HG02623 (cell line): Measurements from ENCODE around the gene GIGYF2.

Experiments
- ATAC-seq: cut with Tn5 transposase; IDR thresholded peaks from one replicate; pipeline ENCODE4 v1.9.1; 2021; ENCODE audit warnings: moderate library complexity; ENCODE audit not compliant: unreplicated experiment

GIGYF2 gene

DNA sequence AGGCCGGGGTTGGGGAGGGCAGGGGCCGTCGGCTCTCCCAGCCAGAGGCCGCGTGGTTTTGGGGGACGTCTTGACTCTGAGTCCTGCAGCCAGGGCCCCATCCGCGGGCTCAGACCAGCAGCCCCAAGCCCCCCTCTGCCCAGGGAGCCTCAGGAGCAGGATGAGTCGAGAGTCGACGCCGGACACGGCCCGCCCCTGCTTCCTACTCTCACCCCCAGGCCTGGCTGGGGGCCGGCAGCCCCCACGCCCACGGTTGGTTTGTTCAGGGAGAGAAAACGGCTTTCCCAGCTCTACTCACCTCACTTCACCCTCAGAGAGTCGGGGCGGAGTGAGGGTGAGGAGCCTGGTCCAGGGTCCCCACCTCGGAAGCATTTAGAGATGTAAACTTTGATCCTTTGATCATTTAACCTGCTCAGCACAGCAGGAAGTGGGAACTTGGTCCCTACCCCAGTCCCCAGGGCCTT lies 179.9 kb downstream of the GIGYF2 start:
- ATAC-seq: no peak

DNA sequence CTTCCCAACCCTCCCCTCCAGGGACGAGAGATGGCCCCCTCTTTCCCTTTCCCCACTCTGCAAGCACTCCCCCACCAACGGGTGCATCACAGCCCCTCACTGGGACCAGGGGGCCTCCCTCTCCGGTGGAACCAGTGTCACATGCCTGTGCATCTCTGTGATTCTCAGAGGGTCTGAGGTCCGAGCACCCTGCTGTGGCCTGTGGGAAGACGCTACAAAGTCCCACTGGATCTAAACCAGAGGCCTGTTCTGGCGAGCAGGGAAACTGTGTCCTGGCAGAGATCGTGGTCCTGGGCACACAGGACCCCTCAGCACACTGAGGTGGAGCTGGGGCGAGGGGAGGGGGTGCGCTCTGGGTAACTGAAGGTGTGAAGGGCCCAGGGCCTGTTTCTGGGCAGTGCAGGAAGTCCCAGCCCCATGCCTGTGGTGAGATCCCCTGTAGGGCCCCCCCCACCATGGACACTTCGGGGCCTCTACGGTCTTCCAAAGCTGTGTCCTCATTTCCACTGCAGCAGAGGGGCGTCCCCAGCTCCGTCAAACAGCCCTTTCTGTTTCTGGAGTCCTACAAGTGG lies 180.9 kb downstream of the GIGYF2 start:
- no peak for ATAC-seq

DNA sequence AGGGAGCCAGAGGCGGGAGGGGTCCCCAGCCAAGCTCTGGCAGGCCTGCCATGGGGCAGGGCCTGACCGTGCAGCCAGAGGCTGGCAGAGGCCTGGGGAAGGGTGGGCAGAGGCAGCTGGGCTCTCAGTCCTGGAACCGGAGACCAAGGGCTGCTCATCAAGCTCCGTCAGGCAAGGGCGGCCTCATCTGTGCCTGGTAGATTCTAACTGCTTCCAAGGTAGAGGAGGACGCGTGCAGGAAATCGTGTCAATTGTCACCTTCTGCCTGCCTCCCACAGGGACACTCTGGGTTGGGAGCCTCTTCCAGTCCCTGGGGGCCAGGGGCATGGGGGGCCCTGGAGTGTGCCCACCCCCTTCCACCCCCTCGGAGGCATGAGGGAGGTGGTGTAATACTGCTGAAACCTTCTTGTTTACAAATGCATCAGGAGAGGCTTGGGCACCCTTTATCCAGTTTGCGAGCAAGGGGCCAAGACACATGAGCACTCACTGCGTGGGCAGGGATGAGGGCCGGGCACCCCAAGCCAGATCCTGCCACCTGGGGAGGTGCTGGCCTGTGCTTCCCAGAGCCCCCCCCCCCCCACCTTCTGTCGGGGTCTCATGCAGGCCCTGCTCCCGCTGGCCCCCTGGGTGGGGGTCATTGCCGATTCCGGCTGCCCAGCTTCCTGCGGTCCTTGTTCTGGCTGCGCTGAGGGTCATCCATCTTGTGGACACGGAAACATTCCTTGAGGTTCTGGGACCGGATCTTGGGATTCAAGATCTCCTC lies 181.9 kb downstream of the GIGYF2 start:
- no peak for ATAC-seq

DNA sequence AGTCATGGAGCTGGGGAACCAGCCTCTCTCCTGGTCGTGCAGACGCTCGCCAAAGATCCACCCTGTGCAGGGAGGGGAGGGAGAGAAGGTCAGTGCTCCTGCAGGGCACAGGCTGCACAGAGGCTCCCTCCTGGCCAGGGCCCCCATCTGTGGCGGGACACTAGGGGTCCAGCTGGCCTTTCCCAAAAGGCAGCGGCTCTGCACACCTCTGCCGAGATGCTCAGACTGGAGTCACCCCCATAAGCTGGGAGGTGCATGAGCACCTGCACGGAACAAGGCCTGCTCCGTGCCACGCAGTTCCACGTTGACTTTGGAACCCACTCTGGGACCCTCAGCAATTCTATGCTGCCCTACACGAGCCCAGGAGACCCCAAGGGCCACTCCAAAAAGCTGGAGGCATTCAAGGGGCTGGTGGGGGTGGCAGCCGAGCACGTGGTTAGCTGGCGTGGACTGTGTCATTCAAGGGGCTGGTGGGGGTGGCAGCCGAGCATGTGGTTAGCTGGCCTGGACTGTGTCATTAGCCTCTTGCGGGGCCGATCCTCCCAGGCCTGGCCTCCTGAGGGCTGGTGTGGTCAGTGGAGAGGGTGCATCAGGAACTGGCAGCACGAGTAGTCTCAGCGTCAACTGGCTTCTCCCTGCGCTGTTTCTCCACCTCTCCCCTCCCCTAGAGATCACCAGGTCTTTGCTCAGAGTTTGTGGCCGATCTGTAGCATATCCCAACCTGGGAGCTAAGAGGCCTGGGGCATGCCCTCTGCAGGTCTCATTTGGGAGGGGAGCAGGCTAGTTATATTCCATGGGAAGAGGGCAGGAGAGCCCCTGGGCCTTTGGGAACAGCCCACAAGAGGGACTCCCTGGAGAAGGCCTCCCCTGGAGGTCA lies 182.7 kb downstream of the GIGYF2 start:
- ATAC-seq: no peak

DNA sequence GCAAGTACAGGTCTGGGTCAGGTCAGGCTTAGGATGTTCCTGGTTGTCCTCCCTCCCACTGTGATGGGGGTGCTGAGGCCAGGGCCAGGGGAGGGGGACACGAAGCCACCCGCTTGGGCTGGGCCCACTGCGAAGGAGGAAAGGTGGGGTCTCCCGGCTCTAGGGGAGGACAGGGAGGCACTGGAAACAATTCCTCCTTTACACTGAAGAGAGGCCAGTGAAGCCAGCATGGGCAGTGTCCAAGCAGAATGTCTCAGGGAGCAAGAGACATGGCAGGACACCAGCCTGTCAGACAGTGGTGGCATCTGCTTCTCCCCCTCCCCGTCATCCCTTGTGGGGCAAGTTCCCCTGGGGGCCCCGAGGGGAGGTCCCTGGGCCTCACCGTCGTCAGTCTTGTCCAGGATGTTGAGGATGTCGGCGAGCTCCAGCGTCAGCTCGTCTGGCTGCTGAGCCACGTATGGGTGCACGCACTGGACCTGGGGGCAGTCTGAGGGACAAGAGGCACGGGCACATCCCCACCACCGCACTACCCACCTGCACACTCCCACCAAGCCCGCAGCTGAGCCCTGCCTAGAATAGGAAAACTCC lies 183.7 kb downstream of the GIGYF2 start:
- no peak for ATAC-seq

DNA sequence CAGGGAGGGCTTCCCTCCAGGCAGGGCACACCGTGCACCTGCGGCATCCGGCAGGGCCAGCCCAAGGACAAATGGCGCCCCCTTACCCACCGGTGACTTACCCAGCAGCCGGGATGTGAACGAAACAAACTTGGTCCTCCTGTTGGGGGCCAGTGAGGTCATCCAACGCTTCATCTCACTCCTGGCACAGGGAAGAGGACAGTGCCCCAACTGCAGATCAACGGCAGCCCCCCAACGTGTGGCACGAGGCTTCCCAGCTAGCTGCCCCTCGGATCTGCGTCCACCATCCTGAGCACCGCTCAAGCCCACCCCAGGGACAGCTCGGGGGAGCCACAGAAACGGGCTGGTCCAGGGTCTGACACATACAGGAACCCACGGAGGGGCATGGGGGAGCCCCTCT lies 185.0 kb downstream of the GIGYF2 start:
- ATAC-seq: no peak

DNA sequence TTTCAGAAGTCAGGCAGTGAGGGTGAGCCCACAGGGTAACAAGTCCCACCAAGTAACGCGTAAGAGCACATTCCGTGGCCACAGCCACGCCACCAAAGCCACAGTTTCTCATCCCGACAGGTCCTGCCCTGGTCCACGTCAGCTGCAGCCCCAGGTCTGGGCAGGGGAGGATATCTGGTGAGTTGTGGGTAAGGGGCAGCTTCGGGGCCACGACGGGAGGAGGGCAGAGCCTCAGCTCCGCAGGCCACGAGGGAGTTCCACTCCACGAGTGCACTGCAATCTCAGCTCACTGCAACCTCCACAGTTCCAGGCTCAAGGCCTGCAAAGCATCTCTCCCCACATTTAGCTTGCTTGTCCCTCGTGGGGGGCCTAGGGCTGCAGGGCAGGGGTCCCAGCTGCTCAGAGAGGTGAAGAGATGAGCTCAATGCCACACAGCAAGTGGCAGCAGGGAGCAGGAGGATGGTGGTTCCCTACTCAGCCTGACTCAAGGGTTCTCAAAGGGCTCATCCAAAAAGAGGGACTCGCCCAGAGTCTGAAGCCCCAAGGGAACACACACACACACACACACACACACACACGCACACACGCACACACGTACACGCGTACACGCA lies 185.5 kb downstream of the GIGYF2 start:
- no peak for ATAC-seq

DNA sequence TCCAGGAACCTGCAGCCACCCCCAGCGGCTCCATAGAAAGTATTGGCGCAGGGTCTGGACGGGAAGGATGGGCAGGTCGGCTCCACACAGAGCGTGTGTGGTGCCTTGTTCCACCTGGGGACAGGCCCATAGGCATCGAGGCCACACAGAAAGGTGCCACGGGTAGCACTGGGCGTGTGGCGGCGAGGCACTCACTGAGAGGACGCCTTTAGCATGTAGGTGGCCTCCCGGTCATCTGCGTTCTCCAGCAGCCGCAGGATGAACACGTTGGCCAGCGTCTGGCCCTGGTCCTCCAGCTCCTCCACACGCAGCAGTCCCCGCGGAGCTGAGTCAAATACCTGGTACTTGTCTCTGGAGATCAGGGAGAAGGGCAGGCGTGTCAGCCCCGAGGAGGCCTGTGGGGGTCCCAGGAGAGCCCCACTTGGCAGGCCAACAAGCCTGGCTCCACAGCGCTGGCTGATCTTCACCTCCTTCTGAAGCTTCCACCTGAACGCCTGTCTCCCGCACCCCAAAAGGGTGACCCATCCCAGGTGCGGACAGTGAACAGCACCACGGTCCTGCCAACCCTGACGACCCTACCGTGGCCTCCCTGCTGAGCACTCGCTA lies 186.1 kb downstream of the GIGYF2 start:
- ATAC-seq: no peak

DNA sequence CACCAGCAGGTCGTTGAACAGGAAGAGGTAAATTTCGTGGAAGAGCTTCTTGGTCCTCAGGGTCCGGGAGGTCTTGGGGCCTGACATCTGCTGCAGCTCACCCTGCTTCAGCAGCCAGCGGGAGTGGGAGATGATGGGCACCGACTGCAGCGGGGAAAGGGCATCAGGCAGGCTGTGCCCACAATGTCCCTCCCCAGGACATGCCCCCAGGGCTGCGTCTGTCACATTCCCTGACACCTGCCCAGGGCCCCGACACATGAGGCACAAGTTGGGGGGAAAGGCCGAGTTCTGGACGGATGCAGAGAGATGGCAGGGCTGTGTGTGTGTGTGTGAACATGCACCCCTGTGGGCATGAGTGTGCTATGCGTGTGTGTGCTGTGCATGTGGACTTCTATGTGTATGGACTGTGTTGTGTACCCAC lies 186.9 kb downstream of the GIGYF2 start:
- no peak for ATAC-seq

DNA sequence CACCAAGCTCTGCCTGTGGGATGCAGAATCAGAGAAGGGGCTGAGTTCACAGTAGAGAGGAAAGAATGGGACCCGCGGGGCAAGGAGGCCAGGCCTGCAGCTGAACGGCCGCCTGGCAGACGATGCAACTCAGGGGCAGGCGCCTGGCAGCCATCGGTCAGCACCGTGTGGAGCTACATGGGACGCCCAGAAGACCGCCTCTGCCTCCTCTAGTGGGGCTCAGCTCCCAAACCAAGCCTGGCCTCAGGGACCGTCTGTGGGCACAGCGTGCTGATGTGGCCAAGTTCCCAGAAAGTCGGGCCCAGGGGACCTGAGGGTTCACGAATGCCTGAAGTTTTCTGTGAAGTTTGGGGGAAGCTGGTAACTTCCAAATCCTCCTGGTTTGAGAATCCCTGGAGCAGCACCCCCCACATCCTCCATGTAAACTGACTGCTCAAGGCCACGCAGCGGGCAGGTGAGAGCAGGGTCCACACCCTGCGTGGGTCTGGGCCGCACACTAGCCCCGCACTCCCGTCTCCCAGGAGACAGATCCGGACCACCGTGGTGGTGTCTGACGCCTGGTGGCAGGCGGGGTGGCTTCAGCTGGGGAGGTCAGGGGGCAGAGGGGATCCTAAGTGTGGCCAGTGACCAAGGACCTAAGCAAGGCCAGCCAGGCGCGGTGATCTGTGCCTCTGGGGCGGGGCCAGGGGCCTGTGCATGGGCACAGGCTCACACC lies 187.6 kb downstream of the GIGYF2 start:
- no peak for ATAC-seq

DNA sequence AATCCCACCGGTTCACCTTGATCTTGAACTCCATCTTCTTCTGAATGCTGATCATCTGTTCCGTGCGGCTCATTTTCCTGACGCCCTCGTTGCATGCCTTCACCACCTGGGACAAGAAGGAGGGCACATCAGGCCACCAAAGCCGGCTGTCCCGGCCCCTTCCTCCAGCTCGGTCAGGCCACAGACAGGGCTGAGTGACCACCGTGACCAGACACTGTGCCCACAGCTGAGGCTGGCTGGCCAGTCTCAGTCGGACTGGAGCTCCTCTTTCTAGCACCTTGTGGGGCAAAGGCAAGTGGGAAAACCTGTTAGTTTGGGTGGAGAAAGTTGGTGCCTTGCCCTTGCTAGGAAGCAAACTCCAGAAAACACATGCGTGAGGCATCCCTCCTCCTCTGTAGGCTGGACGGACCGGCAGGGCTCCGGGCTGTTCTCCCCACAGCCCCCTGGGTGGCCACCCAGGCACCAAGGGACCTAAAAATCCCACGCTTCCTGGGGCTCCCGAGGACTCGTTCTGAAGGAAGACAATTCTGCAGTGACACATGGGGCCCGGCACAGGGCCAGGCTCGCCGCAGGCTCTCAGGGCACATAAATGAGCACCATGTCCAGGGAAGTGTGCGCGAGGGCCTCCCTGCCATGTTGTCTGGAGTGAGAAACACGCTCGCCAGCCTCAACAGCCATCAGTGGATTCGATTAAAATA lies 188.3 kb downstream of the GIGYF2 start:
- no peak for ATAC-seq

DNA sequence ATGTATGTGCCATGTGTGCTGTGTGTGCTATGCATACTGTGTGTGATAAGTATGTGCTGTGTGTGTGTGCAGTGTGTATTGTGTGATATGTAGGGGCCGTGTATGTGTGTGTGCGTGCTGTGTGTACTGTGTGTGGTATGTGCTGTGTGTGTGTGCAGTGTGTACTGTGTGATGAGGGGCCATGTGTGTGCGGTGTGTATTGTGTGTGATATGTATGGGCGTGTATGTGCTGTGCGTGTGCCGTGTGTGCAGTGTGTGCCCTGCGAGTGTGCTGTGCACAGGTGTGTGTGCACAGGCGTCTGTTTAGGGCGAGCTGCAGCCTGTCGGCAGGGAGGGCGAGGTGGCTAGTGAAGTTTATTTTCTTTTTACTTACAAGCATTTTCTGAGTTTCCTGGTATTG lies 189.0 kb downstream of the GIGYF2 start:
- ATAC-seq: no peak

DNA sequence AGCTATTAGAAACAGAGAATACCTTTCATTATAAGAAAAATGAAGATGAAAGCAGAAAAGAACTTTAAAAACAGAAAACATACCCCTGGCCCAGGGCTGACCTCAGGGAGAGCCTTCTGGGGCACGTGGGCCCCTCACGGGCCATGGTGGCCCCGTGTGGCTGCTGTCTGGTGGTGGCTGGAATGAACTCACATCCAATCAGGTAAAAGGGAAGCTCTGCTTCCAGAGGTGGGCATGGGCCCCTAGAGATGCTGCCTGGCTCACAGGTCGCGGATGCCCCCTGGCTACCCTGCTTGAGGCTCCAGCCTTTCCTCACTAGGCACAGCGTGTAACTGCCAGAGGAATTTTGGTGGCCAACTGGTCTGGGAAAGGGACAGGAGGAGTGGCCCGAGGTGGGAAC lies 189.5 kb downstream of the GIGYF2 start:
- no peak for ATAC-seq

DNA sequence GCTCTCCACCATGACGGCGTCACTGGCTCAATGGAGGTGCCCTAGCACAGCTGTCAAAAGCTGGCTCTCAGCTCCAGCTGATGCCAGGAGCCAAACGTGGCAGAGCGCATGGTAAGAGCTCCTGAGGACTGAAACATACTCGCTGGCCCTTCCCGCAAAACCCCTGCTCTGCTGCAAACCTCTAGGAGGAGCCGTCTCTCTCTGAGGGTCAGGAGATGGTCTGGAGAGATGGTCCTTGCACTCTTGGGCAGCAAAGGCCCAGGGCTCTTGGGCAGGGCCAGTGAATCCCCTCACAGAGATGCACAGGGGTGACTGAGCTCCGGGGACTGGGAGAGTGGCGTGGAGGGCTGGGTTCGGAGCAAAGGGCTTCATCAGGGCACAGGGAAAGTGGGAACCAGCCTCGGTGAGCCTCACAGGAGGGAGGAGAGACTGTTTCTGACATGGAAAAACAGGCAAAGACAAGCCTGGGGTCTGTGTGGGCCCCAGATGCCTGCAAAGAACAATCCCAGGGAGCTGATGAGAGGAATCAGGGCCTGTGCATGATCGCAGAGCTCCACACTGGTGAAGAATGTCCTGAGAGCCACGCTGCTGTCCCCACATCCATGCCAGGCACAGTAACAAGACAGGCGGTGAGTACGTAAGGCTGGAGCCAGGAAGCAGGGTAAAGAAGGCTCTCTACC lies 190.2 kb downstream of the GIGYF2 start:
- ATAC-seq: no peak

DNA sequence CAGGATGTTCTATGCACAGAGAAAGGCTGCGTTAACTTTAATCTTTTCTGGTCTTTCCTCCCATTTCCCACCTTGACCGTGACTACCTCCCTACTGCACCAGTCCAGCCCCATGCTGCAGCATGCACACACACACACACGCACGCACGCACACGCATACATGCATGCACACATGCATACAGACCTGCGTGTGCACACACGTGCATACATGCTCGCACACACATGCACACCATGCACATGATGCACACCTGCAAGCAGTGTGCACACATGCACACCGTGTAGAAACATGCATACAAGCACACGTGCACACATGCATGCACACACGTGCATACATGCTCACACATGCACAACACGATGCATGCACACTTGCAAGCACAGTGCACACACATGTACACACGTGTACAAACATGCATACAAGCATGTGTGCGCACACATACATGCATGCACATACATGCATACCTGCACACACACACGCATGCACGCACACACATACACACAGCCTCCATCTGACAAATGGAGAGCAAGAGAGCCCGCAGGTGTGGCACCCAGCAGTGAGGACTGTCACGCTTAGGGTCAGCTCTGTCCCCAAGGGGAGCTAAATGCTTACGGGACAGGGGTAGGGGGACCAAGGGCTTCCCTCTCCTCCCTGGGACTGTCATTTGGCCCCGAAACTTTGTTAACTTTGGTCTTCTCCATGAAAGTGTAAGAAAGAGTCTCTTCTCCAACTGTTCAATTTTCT lies 191.1 kb downstream of the GIGYF2 start:
- ATAC-seq: no peak

DNA sequence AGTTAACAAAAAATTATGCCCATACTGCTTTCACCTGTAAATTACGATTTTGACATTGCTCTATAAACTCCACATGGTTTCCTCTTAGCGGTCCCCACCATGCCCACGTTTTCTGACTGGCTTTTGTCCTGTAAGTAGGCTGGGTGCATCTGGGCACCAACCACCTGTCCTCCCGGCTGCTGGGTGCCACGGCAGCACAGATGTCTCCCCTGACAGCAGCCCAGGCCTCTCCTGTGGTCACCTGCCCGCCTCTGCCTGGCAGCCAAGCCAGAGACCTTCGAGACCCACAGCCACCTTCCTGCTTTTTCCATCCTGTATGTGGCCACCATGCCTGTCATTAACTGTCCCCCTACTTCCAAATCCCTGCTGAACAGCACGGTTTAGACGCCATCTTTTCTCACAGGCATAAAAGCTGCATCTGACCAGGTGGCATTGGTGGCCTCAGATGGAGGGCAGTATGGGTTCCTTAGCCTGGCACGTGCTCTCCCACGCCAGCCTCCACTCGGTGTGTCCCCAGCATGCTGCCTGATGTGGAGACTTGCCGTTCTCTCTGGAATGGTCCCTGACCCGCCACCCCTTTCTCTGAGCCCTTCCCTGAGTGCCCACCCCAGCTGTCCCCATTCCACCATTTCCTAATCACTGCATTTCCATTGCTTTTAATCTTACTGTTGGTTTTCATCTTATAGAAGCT lies 191.9 kb downstream of the GIGYF2 start:
- no peak for ATAC-seq

DNA sequence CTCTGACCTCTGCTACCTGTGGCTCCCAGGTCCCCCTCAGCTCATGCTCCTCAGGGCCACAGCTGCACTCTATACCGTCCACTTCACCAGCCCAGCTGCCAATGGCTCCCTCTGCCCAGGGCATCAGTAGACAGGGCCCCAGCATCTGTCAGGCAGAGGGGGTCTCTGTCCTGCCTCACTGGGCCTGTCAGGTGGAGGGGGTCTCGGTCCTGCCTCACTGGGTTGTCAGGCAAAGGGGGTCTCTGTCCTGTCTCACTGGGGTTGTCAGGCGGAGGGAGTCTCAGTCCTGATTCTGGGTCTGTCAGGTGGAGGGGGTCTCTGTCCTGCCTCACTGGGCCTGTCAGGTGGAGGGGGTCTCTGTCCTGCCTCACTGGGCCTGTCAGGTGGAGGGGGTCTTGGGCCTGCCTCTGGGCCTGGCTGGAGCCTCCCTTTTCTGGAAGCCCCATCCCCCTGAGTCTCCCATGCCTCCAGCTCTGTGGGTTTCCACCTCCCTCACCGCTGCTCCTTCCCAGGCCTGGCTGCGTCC lies 192.8 kb downstream of the GIGYF2 start:
- ATAC-seq: no peak
